ENCODE results near the gene LYRM1. TPM values are rescaled to one million over a fixed set of nuclear protein-coding genes. Genes with fewer than 3 reads are reported as not detected.

The LYRM1 gene
- total and polyA plus RNA-seq, 2 experiments from 2014 or later, result 18.7 to 24.8 TPM

DNA sequence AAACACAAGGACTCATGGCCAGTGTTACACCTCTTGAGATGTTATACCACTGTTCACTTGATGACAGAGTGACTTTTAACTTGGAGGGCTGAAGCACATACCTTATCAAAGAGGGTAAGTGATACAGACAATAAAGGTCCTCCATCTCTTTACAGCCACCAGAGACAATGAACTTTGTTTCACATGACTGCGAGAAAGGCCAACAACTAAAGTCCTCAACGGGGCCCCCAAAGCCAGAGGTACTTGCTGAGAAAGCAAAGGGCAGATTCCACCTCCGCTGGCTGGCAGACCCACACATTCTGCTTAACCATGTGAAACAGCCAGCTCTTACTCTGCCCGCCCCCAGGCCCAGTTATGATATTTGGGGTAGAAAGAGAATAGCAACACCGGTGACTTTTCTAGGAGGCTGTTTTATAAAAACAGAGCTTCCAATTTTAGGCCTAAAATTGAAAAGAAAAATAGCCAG is 21.9 kb upstream of the LYRM1 start (continued):
- TF ChIP-seq, protein P1, sequence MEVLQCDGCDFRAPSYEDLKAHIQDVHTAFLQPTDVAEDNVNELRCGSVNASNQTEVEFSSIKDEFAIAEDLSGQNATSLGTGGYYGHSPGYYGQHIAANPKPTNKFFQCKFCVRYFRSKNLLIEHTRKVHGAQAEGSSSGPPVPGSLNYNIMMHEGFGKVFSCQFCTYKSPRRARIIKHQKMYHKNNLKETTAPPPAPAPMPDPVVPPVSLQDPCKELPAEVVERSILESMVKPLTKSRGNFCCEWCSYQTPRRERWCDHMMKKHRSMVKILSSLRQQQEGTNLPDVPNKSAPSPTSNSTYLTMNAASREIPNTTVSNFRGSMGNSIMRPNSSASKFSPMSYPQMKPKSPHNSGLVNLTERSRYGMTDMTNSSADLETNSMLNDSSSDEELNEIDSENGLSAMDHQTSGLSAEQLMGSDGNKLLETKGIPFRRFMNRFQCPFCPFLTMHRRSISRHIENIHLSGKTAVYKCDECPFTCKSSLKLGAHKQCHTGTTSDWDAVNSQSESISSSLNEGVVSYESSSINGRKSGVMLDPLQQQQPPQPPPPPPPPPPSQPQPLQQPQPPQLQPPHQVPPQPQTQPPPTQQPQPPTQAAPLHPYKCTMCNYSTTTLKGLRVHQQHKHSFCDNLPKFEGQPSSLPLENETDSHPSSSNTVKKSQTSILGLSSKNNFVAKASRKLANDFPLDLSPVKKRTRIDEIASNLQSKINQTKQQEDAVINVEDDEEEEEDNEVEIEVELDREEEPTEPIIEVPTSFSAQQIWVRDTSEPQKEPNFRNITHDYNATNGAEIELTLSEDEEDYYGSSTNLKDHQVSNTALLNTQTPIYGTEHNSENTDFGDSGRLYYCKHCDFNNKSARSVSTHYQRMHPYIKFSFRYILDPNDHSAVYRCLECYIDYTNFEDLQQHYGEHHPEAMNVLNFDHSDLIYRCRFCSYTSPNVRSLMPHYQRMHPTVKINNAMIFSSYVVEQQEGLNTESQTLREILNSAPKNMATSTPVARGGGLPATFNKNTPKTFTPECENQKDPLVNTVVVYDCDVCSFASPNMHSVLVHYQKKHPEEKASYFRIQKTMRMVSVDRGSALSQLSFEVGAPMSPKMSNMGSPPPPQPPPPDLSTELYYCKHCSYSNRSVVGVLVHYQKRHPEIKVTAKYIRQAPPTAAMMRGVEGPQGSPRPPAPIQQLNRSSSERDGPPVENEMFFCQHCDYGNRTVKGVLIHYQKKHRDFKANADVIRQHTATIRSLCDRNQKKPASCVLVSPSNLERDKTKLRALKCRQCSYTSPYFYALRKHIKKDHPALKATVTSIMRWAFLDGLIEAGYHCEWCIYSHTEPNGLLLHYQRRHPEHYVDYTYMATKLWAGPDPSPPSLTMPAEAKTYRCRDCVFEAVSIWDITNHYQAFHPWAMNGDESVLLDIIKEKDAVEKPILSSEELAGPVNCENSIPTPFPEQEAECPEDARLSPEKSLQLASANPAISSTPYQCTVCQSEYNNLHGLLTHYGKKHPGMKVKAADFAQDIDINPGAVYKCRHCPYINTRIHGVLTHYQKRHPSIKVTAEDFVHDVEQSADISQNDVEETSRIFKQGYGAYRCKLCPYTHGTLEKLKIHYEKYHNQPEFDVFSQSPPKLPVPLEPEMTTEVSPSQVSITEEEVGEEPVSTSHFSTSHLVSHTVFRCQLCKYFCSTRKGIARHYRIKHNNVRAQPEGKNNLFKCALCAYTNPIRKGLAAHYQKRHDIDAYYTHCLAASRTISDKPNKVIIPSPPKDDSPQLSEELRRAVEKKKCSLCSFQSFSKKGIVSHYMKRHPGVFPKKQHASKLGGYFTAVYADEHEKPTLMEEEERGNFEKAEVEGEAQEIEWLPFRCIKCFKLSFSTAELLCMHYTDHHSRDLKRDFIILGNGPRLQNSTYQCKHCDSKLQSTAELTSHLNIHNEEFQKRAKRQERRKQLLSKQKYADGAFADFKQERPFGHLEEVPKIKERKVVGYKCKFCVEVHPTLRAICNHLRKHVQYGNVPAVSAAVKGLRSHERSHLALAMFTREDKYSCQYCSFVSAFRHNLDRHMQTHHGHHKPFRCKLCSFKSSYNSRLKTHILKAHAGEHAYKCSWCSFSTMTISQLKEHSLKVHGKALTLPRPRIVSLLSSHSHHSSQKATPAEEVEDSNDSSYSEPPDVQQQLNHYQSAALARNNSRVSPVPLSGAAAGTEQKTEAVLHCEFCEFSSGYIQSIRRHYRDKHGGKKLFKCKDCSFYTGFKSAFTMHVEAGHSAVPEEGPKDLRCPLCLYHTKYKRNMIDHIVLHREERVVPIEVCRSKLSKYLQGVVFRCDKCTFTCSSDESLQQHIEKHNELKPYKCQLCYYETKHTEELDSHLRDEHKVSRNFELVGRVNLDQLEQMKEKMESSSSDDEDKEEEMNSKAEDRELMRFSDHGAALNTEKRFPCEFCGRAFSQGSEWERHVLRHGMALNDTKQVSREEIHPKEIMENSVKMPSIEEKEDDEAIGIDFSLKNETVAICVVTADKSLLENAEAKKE (CRISPR knock-in tag; IDR thresholded peaks at IDR 0.05), result no peak
- TF ChIP-seq, protein P2, sequence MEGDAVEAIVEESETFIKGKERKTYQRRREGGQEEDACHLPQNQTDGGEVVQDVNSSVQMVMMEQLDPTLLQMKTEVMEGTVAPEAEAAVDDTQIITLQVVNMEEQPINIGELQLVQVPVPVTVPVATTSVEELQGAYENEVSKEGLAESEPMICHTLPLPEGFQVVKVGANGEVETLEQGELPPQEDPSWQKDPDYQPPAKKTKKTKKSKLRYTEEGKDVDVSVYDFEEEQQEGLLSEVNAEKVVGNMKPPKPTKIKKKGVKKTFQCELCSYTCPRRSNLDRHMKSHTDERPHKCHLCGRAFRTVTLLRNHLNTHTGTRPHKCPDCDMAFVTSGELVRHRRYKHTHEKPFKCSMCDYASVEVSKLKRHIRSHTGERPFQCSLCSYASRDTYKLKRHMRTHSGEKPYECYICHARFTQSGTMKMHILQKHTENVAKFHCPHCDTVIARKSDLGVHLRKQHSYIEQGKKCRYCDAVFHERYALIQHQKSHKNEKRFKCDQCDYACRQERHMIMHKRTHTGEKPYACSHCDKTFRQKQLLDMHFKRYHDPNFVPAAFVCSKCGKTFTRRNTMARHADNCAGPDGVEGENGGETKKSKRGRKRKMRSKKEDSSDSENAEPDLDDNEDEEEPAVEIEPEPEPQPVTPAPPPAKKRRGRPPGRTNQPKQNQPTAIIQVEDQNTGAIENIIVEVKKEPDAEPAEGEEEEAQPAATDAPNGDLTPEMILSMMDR (conservative IDR thresholded peaks at IDR 0.05; ENCODE audit: low read depth in 2 of 2), result no peak
- TF ChIP-seq STAT1 (IDR thresholded peaks at IDR 0.05; ENCODE audit: unreplicated experiment), result no peak
- TF ChIP-seq ZNF331 (CRISPR knock-in tag; IDR thresholded peaks at IDR 0.05; ENCODE audit: low read depth), result no peak
- TF ChIP-seq CREB1 (CRISPR knock-in tag; IDR thresholded peaks at IDR 0.05; ENCODE audit: low read depth), result no peak

DNA sequence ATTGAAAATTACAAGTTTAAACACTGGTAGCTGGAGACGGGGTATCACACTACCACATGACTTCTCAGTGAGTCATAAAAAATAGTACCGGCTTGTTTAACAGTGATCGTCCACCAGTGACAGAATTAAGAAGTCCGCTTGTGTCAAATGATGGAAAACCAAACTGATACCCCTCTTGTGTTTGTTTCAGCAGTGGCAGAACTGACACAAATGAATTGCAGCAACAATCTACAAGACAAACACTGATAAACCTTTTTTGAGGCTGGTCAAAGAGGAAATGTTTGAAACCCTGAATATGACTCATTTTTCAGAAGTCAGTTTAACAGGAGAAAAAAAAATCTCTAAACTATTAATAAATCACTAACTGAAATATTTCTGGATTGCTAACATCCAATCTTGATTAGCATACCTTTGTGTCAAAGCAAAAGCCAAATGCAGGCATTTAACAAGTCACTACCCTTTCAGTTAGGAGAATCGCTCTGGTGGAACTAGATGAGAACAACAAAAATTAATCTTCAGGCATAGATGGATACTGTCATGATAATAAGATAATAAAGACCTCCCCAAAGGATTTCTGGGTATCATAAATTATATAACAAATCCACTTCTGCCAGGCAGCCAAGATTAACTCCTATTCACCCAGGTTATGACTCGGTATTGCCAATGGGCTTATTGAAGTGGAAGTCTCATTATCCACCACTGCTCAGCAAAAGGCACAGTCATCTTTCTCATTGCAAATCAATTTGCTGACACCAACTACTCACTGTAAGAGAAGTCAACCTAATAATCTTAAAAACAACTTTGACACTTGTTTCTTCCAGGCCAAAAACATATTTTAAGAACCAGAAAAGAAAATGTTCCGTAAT is 21.2 kb upstream of the LYRM1 start:
- H3K4me3 ChIP-seq, result no peak overlapping the region
- no peak overlapping the region for H2AFZ ChIP-seq
- H3K27me3 ChIP-seq (ENCODE audit: insufficient read depth), result no peaks in the 10 kb centered on the region
- no peaks in the 10 kb centered on the region for H3K36me3 ChIP-seq (ENCODE audit: insufficient read depth)
- Mint-ChIP-seq H3K4me3 (no peak overlapping the region), H3K27ac (peak overlapping the region; percentile 69), H3K4me1 (peaks cover 34% of the 10 kb centered on the region; the same call in 2 of the 3 replicates), H3K36me3 (ENCODE audit: low read depth) (peaks cover under 1% of the 10 kb centered on the region; the same call in 1 of the 3 replicates), H3K27me3 (ENCODE audit: insufficient read depth, low read depth, poor library complexity) (peaks cover 3% of the 10 kb centered on the region), H3K9me3 (no peaks in the 10 kb centered on the region)
- H4K20me1 ChIP-seq (replicated peaks; ENCODE audit: insufficient read depth), result peaks cover 6% of the 10 kb centered on the region
- no peak overlapping the region for H3K27ac ChIP-seq (ENCODE audit: low read depth)
- no peak for ATAC-seq
- H3K4me1 ChIP-seq (ENCODE audit: insufficient read depth), result peaks cover 30% of the 10 kb centered on the region
- no peaks in the 10 kb centered on the region for H3F3A ChIP-seq (replicated peaks; ENCODE audit: low read depth)
- no peaks in the 10 kb centered on the region for H3K9me2 ChIP-seq (ENCODE audit: insufficient read depth)
- TF ChIP-seq EZH2phosphoT487 (IDR thresholded peaks at IDR 0.05; ENCODE audit: unreplicated experiment), result no peak
- no peak for TF ChIP-seq NANOG (IDR thresholded peaks at IDR 0.05; ENCODE audit: borderline replicate concordance)
- TF ChIP-seq, protein P2 (conservative IDR thresholded peaks at IDR 0.05; ENCODE audit: low read depth in 2 of 2), result no peak
- no peak for TF ChIP-seq STAT1 (IDR thresholded peaks at IDR 0.05; ENCODE audit: unreplicated experiment)
- no peak for TF ChIP-seq CREB1 (CRISPR knock-in tag; IDR thresholded peaks at IDR 0.05; ENCODE audit: low read depth)
- TF ChIP-seq JUNB (IDR thresholded peaks at IDR 0.05; ENCODE audit: unreplicated experiment), result no peak
- no peak for TF ChIP-seq ZNF331 (CRISPR knock-in tag; IDR thresholded peaks at IDR 0.05; ENCODE audit: low read depth)
- DNase-seq (ENCODE audit: low spot score), result no peak
- peaks cover 96% of the 10 kb centered on the region for H3K79me2 ChIP-seq (replicated peaks; ENCODE audit: insufficient read depth)
- 0 out of 2 replicates have a peak overlapping the region, but pooled peaks have one; percentile 30 for H3K4me2 ChIP-seq
